ENCODE data around the gene ENOX2. TPM values are rescaled to one million over a fixed set of nuclear protein-coding genes. Genes with fewer than 3 reads are reported as not detected.

The ENOX2 gene
- total and polyA plus RNA-seq, 2 of the 13 experiments (the other 11 are each of a cell fraction or from before 2014, with no cell fraction given) = 5.9 to 8.5 TPM

DNA sequence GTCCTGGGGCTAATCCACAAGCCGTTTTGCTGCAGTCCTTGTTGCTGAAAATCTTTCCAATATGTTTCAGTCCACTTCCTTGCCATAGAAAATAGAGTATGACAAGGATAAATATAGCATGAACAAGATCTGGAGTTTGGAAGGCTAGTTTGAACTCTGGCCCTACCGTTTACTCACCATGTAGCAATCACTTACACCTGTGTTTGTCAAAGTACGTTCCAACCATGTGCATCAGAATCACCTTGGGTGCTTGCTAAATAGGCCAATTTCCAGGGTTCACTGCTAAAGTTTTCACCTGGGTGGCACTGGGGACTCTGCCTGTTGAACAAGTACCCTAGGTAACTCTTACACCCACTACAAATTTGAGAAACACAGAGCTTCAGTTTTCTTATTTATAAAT, 188.9 kb downstream of the ENOX2 start (continued):
- TF ChIP-seq, protein P1, sequence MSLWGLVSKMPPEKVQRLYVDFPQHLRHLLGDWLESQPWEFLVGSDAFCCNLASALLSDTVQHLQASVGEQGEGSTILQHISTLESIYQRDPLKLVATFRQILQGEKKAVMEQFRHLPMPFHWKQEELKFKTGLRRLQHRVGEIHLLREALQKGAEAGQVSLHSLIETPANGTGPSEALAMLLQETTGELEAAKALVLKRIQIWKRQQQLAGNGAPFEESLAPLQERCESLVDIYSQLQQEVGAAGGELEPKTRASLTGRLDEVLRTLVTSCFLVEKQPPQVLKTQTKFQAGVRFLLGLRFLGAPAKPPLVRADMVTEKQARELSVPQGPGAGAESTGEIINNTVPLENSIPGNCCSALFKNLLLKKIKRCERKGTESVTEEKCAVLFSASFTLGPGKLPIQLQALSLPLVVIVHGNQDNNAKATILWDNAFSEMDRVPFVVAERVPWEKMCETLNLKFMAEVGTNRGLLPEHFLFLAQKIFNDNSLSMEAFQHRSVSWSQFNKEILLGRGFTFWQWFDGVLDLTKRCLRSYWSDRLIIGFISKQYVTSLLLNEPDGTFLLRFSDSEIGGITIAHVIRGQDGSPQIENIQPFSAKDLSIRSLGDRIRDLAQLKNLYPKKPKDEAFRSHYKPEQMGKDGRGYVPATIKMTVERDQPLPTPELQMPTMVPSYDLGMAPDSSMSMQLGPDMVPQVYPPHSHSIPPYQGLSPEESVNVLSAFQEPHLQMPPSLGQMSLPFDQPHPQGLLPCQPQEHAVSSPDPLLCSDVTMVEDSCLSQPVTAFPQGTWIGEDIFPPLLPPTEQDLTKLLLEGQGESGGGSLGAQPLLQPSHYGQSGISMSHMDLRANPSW (CRISPR knock-in tag; IDR thresholded peaks at IDR 0.05; ENCODE audit: borderline replicate concordance) = no peak
- no peak for TF ChIP-seq RXRB (CRISPR knock-in tag; IDR thresholded peaks at IDR 0.05; ENCODE audit: borderline replicate concordance)
- no peak for TF ChIP-seq ZNF782 (CRISPR knock-in tag; IDR thresholded peaks at IDR 0.05; ENCODE audit: borderline replicate concordance)
- peak; percentile 36; the same call in 1 of the 2 replicates for TF ChIP-seq SALL1 (CRISPR knock-in tag; IDR thresholded peaks at IDR 0.05)
- TF ChIP-seq, protein P2, sequence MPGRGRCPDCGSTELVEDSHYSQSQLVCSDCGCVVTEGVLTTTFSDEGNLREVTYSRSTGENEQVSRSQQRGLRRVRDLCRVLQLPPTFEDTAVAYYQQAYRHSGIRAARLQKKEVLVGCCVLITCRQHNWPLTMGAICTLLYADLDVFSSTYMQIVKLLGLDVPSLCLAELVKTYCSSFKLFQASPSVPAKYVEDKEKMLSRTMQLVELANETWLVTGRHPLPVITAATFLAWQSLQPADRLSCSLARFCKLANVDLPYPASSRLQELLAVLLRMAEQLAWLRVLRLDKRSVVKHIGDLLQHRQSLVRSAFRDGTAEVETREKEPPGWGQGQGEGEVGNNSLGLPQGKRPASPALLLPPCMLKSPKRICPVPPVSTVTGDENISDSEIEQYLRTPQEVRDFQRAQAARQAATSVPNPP (CRISPR knock-in tag; IDR thresholded peaks at IDR 0.05) = no peak
- 0 out of 2 replicates have a peak, but pooled peaks have one; percentile 16 for TF ChIP-seq HDAC1 (CRISPR knock-in tag; IDR thresholded peaks at IDR 0.05)
- TF ChIP-seq, protein P3, sequence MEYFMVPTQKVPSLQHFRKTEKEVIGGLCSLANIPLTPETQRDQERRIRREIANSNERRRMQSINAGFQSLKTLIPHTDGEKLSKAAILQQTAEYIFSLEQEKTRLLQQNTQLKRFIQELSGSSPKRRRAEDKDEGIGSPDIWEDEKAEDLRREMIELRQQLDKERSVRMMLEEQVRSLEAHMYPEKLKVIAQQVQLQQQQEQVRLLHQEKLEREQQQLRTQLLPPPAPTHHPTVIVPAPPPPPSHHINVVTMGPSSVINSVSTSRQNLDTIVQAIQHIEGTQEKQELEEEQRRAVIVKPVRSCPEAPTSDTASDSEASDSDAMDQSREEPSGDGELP (IDR thresholded peaks at IDR 0.05; ENCODE audit: borderline replicate concordance, low read depth) = peak; percentile 73; the same call in 1 of the 2 replicates
- no peak for TF ChIP-seq ZNF350 (CRISPR knock-in tag; IDR thresholded peaks at IDR 0.05; ENCODE audit: borderline replicate concordance, low read depth)
- TF ChIP-seq ZNF484 (CRISPR knock-in tag; IDR thresholded peaks at IDR 0.05; ENCODE audit: borderline replicate concordance, low read depth) = no peak
- TF ChIP-seq SKI (IDR thresholded peaks at IDR 0.05; ENCODE audit: partially characterized antibody) = no peak
- no peak for TF ChIP-seq NR2F6 (IDR thresholded peaks at IDR 0.05)
- TF ChIP-seq NR2F6 (CRISPR knock-in tag; IDR thresholded peaks at IDR 0.05) = 0 out of 2 replicates have a peak, but pooled peaks have one; percentile 18
- TF ChIP-seq NFE2L1 (CRISPR knock-in tag; IDR thresholded peaks at IDR 0.05; ENCODE audit: borderline replicate concordance) = no peak
- TF ChIP-seq, protein P4, sequence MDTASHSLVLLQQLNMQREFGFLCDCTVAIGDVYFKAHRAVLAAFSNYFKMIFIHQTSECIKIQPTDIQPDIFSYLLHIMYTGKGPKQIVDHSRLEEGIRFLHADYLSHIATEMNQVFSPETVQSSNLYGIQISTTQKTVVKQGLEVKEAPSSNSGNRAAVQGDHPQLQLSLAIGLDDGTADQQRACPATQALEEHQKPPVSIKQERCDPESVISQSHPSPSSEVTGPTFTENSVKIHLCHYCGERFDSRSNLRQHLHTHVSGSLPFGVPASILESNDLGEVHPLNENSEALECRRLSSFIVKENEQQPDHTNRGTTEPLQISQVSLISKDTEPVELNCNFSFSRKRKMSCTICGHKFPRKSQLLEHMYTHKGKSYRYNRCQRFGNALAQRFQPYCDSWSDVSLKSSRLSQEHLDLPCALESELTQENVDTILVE (CRISPR knock-in tag; IDR thresholded peaks at IDR 0.05) = no peak
- no peak for TF ChIP-seq HES4 (CRISPR knock-in tag; IDR thresholded peaks at IDR 0.05; ENCODE audit: borderline replicate concordance)
- peak; percentile 51 for TF ChIP-seq TEAD3 (CRISPR knock-in tag; optimal IDR thresholded peaks at IDR 0.05; ENCODE audit: borderline replicate concordance)
- no peak for TF ChIP-seq RELA (CRISPR knock-in tag; IDR thresholded peaks at IDR 0.05)
- TF ChIP-seq, protein P5, sequence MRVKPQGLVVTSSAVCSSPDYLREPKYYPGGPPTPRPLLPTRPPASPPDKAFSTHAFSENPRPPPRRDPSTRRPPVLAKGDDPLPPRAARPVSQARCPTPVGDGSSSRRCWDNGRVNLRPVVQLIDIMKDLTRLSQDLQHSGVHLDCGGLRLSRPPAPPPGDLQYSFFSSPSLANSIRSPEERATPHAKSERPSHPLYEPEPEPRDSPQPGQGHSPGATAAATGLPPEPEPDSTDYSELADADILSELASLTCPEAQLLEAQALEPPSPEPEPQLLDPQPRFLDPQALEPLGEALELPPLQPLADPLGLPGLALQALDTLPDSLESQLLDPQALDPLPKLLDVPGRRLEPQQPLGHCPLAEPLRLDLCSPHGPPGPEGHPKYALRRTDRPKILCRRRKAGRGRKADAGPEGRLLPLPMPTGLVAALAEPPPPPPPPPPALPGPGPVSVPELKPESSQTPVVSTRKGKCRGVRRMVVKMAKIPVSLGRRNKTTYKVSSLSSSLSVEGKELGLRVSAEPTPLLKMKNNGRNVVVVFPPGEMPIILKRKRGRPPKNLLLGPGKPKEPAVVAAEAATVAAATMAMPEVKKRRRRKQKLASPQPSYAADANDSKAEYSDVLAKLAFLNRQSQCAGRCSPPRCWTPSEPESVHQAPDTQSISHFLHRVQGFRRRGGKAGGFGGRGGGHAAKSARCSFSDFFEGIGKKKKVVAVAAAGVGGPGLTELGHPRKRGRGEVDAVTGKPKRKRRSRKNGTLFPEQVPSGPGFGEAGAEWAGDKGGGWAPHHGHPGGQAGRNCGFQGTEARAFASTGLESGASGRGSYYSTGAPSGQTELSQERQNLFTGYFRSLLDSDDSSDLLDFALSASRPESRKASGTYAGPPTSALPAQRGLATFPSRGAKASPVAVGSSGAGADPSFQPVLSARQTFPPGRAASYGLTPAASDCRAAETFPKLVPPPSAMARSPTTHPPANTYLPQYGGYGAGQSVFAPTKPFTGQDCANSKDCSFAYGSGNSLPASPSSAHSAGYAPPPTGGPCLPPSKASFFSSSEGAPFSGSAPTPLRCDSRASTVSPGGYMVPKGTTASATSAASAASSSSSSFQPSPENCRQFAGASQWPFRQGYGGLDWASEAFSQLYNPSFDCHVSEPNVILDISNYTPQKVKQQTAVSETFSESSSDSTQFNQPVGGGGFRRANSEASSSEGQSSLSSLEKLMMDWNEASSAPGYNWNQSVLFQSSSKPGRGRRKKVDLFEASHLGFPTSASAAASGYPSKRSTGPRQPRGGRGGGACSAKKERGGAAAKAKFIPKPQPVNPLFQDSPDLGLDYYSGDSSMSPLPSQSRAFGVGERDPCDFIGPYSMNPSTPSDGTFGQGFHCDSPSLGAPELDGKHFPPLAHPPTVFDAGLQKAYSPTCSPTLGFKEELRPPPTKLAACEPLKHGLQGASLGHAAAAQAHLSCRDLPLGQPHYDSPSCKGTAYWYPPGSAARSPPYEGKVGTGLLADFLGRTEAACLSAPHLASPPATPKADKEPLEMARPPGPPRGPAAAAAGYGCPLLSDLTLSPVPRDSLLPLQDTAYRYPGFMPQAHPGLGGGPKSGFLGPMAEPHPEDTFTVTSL (CRISPR knock-in tag; IDR thresholded peaks at IDR 0.05; ENCODE audit: borderline replicate concordance) = 0 out of 2 replicates have a peak, but pooled peaks have one; percentile 41
- no peak for TF ChIP-seq MAFF (IDR thresholded peaks at IDR 0.05; ENCODE audit: low read depth, low read length)
- TF ChIP-seq FOXA3 (CRISPR knock-in tag; IDR thresholded peaks at IDR 0.05) = peak; percentile 55

Measured in HepG2 (cell line).